ENCODE data around the gene CAPS2.

The CAPS2 gene

DNA sequence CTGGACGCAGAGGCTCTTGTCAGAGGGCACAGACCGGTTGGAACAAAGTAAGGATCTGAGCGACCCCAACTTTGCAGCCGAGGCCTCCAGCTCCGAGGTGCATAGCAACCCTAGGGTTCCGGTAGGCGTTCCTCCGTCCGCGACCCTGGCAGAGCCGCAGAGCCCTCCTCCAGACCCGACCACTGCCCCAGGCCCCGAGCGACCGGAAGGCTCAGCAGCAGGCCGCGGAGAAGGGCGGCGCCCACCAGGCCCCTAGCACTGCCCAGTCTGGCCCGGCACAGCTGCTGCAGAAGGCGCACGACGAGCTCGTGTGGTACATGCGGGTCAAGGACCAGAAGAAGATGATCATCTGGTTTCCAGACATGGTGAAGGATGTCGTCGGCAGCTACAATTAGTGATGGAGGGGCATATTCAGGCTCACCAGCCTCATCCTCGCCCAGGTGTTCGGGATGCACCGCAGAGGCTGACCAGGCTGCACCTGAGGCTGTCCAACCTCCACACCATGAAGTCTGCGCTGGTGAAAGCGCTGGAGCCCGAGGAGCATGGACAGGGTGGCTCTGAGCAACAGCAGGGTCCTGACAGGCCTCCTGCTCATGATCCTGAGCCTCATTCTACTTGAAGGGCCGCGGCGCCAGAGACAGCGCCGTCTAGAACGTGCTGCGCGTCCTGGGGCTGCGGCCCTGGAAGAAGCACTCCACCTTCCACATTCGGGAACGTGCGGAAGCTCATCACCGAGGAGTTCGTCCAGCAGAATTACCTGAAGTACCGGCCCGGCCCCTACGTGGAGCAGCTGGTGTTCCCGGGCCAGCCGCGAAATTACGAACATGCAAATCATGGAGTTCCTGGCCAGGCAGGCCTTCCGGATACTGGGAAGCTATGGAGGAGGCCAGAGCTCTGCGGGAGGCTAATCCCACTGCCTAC, 24.5 kb downstream of the CAPS2 start:
- TF ChIP-seq, protein P1, sequence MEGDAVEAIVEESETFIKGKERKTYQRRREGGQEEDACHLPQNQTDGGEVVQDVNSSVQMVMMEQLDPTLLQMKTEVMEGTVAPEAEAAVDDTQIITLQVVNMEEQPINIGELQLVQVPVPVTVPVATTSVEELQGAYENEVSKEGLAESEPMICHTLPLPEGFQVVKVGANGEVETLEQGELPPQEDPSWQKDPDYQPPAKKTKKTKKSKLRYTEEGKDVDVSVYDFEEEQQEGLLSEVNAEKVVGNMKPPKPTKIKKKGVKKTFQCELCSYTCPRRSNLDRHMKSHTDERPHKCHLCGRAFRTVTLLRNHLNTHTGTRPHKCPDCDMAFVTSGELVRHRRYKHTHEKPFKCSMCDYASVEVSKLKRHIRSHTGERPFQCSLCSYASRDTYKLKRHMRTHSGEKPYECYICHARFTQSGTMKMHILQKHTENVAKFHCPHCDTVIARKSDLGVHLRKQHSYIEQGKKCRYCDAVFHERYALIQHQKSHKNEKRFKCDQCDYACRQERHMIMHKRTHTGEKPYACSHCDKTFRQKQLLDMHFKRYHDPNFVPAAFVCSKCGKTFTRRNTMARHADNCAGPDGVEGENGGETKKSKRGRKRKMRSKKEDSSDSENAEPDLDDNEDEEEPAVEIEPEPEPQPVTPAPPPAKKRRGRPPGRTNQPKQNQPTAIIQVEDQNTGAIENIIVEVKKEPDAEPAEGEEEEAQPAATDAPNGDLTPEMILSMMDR (IDR thresholded peaks at IDR 0.05): no peak

DNA sequence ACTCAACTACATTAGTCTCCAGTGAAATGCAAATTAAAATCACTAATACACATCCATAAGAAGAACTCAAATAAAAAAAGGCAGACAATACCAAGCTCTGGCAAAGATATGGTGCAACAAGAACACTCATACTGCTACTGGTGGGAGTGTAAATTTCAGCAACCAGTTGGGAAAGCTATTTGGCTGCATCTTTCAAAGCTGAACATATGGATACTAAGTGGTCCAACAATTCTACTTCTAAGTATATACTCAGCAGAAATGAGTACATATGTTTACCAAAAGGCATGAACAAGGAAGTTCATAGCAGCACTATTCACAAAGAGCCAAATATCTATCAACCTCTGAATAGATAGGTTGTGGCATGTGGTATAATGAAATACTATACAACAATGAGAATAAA, 27.3 kb downstream of the CAPS2 start:
- Histone ChIP-seq H3K4me1 (no peaks in the 10 kb centered on the region), H3K4me3 (no peak overlapping the region), H3K27me3 (no peaks in the 10 kb centered on the region), H3K27ac (no peak overlapping the region), H3K36me3 (peaks cover 10 to 19% (median 13%) of the 10 kb centered on the region in 3 donors), H3K9me3 (no peaks in the 10 kb centered on the region)
- no peak for DNase-seq
- TF ChIP-seq, protein P1 (IDR thresholded peaks at IDR 0.05): no peak
- intact Hi-C loops (cut with DNase I; ENCODE audit: low total_unique reads): no loop called here

More for the DNA sequence above, 24.5 kb downstream of the CAPS2 start:
- Histone ChIP-seq H3K4me1 (no peaks in the 10 kb centered on the region), H3K4me3 (no peak overlapping the region), H3K27ac (no peak overlapping the region), H3K36me3 (peaks cover 7 to 19% (median 13%) of the 10 kb centered on the region in 3 donors), H3K27me3 (no peaks in the 10 kb centered on the region), H3K9me3 (no peaks in the 10 kb centered on the region)
- intact Hi-C loops (cut with DNase I; ENCODE audit: low total_unique reads): no loop called here
- no peak for DNase-seq

DNA sequence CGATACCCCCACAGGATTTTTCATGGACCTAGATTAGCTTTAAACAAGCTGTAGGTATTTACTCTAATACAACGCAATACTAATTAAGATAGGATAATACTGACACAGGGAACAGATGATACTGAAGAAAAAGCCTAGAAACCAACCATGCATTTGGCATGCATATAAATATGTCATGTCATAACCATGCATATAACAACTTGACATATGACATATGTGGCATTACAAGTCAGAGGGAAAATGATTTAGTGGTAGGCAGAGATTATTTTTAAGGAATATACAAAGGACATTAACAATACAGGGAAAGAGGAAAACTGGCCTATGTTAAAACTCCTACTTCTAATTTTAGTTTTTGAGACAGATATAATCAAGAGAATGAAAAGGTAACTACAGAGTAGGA, 27.9 kb downstream of the CAPS2 start:
- Histone ChIP-seq H3K9me3 (no peaks in the 10 kb centered on the region), H3K36me3 (peaks cover 10 to 19% (median 13%) of the 10 kb centered on the region in 3 donors), H3K4me3 (no peak overlapping the region), H3K27me3 (no peaks in the 10 kb centered on the region), H3K27ac (no peak overlapping the region), H3K4me1 (no peaks in the 10 kb centered on the region)
- intact Hi-C loops (cut with DNase I; ENCODE audit: low total_unique reads): no loop called here
- DNase-seq: no peak
- TF ChIP-seq, protein P1 (IDR thresholded peaks at IDR 0.05): no peak

DNA sequence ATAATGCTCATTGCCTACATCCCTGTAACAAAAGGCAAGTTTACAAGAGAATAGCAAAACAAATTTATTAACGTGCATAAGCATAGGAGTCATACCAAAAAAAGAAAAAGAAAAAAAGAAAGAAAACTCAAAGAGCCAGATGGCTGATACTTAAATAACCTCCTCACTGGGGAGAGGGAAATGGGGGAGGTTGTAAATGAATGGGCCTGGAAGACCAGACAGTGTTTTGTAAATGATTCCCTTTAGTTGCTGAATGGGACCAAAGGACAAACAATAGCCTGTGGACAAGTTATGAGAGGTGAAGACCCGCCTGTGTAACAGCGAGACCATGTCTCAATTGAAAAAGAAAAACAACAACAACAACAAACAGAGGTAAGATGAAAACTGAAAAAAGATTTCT, 35.3 kb downstream of the CAPS2 start:
- Histone ChIP-seq H3K27me3 (no peaks in the 10 kb centered on the region), H3K4me3 (no peak overlapping the region), H3K27ac (no peak overlapping the region), H3K4me1 (no peaks in the 10 kb centered on the region), H3K36me3 (peaks cover 0 to 3% (median 0%) of the 10 kb centered on the region in 3 donors), H3K9me3 (no peaks in the 10 kb centered on the region)
- DNase-seq: no peak
- intact Hi-C loops (cut with DNase I; ENCODE audit: low total_unique reads): no loop called here
- TF ChIP-seq, protein P1 (IDR thresholded peaks at IDR 0.05): no peak

DNA sequence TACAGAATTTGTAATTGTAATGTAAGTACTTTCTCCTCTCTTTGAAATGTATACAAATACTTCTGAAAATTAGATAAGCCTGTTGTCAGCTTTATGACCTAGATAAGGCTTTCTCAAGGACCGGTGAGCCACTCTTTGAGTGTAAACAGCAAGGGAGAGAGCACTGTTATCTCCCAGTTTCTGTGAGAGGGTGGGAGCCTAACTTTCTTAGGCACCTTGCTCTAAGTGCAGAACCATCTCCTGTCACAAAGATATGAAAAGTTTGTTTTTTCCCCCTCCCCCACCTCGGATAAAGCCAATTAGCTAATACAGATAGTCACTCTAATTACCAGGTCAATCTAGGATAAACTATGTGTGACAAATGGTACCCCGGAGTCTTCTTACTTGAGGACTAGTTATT, 35.8 kb downstream of the CAPS2 start:
- Histone ChIP-seq H3K27ac (no peak overlapping the region), H3K9me3 (no peaks in the 10 kb centered on the region), H3K36me3 (peaks cover 0 to 3% (median 0%) of the 10 kb centered on the region in 3 donors), H3K27me3 (no peaks in the 10 kb centered on the region), H3K4me1 (no peaks in the 10 kb centered on the region), H3K4me3 (no peak overlapping the region)
- TF ChIP-seq, protein P1 (IDR thresholded peaks at IDR 0.05): no peak
- intact Hi-C loops (cut with DNase I; ENCODE audit: low total_unique reads): no loop called here
- DNase-seq: no peak
